ENCODE data around the gene NTM.
"Not testable (repeated sequence)": the region's sequence is repeated elsewhere in the genome, so short reads cannot be mapped to it uniquely, and the experiment has no call there.

Gene NTM

DNA sequence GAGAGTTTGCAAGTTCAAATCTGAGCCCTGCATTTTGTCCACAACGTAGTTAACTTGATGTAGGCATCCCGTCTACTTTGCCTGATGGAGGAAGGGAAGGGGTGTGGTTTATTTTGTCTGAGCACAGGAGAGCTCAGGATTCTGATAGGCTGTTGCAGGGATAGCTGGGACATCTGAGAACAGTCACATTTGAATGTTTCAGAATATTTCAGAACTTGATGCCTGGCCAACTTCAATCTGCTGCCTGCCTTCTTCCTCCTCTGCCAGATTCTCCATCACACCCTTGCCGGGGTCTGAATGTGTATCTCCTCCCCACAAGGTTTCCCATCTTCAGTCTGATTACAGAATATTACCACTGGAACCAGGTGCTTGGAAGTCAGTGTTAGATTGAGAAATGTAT, 51.6 kb downstream of the NTM start:
- no peak for DNase-seq (ENCODE audit: low spot score)

DNA sequence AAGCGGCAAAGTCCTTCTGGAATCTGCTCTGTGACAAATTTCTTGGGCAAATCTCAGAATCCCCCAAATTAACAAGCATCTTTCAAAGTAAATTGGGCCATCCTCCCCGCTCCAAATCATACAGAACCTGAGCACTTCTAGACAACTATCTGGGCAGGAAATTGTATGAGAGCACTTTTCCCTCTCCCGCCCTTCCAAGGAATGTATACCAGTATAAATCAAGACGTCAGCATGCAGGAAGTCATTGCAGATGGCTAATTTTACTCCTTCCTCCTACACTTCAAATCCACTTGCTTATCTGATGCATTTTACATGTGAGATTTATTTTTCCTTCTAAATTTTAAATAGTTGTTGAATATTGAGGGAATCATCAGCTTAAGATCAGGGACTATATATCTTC, 52.1 kb downstream of the NTM start:
- DNase-seq (ENCODE audit: low spot score) = no peak

DNA sequence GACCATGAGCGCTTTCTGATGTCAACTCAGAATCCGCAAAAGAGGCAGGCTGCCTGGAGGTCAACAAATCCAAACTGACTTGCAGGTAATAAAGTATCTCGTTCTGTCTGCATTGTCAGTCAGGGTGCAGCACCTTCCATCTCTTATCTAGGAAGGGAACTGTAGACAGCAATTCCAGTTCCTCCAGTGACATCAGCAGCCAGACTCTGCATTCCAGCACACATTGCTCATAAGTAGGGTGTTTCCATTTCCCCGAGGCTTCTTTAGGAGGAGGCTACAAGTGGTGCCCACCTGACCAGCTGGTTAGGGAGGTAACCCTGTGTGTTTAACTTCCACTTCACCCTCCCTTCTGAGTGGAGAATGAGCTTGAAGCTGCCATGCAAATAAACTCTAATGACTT, 53.3 kb downstream of the NTM start:
- no peak for DNase-seq (ENCODE audit: low spot score)

DNA sequence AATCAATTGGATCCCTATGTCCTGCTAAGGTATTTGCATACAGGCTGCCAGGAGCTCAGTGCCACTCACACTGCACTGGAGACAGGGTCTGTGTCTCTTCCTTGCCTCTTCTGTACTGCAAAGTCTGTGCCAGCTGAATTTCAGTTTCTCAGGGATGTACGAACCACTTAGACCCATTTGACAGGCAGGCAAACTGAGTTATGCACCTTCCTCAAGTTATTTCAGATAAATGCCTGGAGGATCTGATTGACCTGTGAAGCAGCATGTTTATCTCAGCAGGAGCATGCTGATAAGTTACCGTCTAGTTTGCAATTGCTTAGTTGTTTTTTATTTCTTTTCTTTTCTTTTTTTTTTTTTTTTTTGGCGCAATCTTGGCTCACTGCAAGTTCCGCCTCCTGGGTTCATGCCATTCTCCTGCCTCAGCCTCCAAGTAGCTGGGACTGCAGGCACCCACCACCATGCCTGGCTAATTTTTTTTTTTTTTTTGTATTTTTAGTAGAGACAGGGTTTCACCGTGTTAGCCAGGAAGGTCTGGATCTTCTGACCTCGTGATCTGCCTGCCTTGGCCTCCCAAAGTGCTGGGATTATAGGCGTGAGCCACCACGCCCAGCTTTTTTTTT, 54.0 kb downstream of the NTM start:
- not testable (repeated sequence) for DNase-seq (ENCODE audit: low spot score)

DNA sequence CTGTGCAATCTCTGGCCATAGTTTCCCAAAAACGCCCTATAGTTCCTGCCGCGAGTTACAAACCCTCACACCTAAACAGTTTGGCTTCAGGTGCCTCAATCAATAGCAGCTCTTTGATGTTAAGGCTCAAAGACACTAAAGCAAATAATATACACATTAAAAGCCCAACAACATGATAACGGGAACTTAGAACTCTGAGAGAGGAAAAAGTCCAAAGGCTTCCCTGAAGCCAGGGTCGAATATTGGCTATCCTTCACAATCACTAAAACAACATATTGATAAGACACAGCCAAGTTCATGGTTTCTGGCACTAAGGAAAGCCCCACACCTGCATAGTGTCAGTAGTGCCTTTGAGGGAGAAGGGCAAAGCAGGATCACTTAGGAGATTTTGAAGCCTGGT, 54.9 kb downstream of the NTM start:
- DNase-seq (ENCODE audit: low spot score) = no peak

DNA sequence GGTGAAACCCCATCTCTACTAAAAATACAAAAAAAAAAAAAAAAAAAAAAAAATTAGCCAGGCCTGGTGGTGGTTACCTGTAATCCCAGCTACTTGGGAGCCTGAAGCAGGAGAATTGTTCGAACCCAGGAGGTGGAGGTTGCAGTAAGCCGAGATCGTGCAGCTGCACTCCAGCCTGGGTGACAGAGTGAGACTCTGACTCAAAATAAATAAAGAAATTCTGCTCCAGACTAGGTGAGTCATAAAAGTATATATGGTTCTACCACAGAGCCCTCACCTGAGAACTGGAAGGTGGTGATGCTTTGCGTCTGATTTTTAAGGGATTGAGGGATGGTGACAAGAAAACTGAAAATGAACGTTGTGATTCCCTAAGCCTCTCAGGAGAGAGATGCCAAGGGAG, 58.4 kb downstream of the NTM start:
- DNase-seq (ENCODE audit: low spot score) = no peak

DNA sequence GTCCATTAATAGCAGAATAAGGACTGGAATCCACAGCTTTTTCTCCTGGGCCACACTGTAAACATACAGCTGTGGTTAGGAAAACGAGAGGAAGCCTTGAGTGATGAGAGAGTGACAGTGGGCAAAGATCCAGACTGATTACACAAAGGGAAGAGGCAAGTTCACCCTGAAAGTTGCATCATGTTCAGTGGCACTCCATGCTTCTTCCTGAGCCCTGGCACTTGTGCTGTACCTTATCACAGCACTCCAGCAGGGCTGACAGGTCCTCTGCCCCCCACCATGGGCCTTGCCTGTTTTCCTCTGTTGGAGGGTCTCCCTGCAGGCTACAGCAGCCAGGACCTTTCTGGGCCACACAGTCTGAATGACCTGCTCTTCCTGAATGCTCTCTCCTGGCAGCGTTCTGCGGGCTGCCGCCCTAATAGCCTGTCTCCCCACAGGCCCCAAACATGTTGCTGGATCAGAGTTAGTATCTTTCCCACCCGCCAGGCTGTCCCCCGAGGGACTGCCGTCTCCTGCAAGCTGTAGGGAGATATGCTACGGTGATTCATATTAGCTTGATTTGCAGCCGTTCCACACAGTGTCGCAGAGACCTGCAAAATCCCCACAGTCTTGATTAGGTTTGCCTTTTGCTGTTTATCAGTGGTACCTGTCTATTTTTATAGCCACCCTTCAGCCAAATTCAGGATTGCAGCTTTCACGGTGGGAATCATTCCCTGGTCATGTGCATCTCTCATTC, 60.2 kb downstream of the NTM start:
- DNase-seq (ENCODE audit: low spot score) = no peak

DNA sequence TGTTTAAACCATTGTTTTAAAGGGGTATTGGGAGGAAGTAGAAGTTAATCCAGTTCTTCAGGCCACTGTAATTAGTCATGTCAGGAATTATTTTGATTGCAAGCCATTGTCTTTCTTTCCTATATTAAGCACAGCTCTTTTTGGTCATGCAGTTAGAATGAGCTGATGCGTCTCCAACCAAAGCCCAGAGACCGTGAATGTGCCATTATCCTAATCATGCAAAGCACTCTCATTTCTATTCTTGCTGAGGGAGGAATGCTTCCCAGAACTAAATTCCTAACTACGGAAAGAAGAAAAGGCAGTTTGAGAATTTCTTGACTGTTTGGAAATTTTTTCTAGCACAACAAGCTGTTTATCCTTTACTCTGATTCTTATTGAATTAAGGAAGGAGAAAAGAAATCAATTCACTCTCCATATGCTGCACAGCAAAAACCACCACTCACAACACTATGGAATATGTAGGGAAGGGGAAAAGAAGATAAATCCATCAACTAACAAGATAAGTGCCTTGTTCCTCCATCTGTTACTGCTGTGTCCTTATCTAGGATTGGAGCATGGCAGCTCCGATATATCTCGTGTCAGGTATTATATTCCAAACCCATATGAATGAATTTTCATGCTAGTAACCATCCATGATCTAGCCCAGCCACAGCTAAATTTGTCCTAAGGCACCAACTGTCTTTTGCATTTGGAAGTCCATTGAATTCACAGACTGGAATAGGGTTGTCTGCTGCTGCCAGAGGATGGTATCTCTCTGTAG, 70.8 kb downstream of the NTM start:
- DNase-seq (ENCODE audit: low spot score) = no peak

DNA sequence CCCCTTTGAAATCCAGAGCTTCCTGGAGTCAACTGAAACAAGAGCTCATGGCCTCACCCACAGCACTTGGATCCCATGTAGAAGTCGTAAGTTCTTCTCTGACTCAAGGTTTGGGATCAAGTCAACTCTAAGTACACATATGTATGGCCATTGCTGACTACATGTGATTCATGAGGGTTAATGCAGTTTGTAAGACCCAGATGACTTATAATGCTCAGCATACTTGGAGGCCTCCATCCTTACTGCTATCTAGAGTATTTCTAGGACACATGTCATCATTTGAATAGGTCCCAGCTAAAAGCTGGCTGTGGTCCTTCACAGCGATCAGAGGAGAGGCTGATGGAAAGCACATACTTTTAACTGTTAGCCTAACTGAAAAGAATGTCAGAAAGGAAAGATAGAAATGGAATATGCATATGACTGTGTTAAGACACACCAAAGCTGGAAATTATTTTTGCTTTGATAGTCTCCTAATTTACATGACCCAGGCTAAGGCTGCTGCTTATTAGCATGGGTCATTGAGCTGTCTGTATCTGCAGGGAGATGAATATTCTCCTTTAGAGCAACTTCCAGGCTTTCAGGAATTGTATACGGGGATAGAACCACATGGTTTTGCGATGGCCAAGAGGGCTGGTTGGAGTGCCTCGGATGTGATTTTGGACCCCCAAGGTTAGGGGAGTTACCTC, 76.3 kb downstream of the NTM start:
- DNase-seq (ENCODE audit: low spot score) = no peak

DNA sequence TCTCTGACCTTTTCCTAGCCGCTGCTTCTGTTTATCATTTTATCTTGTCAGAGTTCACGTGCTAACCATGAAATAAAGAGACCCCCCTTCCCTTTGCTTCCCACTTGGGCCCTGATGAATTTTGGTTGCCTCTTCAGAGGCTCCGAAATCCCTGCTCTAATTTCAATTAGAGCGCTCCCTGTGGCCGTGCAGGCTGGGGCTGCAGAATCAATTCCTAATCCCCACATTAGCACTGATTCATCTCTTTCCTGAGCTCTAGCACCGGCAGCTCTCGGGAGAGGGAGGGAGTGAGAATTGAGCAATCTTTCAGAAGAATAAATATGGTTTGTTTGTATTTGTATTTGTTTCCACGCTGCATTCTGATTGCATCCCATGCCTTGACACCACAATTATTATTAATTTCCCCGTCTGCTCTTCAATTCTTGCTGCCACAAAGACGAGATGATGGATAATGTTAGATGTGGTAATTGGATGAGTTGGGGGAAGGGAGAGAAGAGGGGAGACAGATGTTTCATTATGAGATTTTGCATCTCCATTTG, 76.9 kb downstream of the NTM start:
- DNase-seq (ENCODE audit: low spot score) = no peak

DNA sequence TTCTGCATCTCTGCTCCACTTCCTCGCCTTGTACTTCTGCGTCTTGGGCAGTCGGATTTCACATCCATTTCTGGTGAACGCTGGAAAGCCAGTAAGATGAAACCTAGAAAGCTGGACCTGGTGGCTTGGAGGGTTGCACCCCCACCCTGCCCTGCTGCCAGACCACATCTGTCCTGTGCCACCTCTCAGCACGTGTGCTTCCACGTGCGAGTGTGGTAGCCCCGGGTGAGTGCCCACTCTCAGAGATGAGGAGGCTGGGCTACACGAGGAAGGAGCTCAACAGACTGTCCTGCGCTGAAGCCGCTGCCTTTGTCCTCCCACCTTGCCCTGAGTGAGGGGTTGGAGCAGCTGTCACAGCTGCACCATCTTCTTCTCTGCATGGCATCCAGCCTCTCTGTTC, 77.5 kb downstream of the NTM start:
- DNase-seq (ENCODE audit: low spot score) = no peak

DNA sequence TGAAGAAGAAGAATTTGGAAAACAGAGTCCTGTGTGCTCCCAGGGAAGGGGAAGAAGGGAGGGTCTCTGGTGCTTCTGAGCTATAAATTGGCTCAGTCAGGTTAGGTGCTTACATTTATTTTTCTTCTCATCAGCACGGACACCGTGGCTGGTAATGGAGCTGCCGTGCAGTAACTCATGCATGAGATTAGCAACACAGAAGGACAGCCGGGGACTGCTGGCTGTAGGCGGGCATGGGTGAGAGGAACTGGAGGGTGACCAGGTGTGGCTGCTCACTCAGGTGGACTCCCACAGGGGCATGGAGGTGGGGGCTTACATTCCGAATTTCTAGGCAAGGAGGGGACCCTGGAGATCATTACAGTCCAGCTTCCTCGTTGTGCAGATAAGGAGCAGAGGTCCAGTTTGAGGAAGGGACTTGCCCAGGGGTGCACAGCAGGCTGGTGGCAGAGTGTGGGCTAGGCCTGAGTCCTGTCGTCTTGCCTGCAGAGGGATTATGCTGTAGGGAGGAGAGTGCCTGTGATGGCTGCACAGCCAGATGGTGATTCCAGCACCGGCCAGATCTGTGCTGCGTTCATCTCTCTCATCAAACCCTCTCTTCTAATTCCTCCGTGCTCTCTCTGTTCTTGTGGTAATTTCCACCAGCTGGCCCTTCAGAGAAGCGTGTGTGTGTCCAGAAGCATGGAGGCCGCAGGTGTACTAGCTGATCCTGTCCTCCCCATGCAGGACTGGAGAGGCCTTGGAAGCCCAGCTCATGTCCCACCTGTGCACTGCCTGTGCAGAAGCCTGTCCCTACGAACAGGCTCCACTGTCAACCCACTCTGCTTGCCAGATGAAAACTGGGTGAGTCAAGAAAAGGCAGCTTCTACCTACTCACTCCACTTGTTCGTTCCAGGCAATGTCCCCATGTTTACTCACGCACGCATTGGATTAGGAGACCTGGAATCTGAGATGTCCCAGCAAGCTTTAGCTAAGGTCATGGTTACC, 78.9 kb downstream of the NTM start:
- DNase-seq (ENCODE audit: low spot score) = no peak

DNA sequence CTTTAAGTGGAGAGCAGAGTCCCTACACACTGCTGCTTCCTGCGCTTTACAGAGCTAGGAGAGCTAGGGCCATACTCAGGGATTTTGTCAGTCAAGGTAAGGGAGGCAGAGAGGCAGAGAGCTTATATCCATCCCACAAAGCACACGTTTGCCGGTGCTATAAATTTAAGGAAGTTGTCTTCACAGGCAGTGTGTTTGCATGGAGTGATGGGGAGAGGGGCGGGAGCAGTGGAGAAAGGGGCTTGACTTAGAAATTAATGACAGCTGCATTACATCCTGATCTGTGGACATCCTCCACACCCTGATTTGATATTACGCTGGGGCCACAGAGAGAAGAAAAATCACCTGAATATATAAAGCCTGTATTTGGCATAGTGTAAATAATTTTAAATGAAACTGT, 84.1 kb downstream of the NTM start:
- DNase-seq (ENCODE audit: low spot score) = no peak

DNA sequence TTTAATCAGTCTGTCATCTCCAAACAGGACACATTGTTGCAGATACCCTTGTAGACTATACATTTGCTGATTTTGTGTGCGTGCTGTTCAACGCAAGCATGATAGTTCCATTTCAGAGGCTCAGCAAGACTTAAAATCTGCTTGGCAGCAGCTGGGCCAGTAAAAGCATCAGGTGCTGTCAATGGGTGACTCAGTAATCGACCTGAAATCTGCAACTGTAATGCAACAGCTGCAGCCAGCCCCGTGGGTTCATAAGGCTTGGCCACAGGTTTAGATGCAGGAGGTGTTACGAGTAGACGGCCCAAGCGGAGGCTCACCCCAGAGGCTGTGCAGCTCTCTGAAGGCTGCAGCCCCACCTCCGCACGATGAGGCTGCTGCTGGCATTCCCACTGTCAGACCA, 84.6 kb downstream of the NTM start:
- DNase-seq (ENCODE audit: low spot score) = no peak

DNA sequence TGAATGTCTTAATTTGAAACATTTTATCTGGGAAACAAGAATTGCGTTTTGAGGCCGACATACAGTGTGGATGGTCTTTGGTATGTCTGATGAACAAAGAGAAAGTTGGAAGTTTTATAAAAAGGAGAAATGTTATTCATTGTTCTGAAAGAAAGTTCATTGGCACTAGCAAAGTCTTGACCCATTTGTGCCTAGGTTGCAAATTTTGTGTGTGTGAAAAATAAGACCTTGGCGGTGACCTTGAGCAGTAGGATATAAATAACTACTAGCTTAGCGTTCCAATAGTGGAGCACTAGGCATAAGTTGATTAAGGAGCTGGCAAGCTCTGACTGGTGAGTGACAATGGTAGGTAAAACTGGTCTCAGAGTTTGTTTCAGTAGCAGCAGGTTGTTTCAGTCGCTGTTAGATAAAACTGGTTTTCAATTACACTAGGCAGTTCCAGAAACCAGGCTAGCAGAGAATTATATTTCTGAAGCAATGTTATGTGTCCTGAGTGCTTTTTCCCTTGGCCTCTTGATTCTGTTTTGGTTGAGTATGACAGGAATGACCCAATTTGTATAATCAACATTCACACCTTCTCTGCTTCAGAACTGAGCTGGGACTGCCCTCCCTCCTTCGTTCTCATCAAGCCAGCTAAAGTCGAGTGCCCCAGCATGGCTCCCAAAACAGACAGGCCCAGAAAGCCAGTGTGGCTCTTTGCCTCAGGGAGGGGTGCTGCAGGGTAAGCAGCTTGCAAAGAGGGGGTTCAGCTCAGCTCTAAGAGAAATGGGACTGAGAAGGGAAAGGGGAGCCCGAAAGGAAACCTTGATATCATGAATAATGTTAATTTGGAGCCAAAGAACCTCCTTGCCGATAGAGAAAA, 85.7 kb downstream of the NTM start:
- no peak for DNase-seq (ENCODE audit: low spot score)

DNA sequence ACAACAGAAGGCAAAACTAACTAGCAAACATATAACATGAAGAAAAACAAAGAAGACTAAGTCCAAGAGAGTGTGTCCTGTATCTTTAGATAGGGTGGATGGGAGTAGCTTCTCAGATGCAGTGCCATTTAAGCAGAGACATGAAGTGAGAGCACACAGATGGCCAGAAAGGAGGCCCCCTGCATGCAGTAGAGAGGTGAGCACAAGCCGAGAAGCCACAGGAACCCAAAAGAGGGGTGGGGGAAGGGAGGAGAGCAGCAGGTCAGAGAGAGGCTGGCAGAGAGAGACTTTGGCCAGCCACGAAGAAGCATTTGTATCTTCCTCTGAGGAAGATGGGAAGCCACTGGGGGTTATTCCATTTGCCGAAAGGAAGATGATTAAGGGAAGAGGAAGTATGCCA, 86.7 kb downstream of the NTM start:
- no peak for DNase-seq (ENCODE audit: low spot score)

DNA sequence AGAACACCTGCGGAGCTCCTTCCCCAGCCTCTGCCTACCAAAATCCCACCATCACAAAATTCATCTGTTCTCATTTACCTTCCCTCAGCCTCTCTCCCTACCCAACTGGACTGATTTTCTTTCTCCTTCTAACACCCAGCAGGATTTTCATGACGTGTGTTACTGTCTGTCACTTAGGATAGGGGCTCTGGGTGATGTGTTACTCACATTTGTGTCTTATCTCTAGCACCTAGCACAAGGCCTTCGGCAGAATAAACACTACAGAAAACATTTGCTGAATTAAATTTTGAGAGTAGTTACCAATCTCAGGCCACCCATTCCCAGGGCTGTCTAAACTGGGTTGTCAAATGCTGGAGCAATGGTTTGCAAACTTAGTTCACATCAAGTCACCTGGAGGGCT, 88.0 kb downstream of the NTM start:
- no peak for DNase-seq (ENCODE audit: low spot score)

DNA sequence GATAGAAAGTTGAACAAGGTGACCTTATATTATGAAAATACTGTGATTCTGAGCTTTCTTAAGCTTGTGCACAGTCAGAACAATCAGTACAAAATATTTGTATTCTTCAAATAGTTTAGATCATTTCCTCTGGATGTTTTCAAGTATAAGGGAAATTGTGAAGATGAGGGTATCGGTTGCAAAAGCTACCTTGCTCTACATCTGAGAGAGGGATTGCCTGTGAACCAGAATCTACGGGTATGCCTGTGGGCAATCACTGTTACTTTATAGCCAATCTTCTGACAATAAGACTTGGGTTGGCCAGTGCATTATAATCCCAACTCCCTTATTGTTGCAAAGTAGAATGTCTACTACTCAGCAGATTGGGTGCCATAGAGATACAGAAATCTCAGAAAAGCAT, 90.5 kb downstream of the NTM start:
- no peak for DNase-seq (ENCODE audit: low spot score)

DNA sequence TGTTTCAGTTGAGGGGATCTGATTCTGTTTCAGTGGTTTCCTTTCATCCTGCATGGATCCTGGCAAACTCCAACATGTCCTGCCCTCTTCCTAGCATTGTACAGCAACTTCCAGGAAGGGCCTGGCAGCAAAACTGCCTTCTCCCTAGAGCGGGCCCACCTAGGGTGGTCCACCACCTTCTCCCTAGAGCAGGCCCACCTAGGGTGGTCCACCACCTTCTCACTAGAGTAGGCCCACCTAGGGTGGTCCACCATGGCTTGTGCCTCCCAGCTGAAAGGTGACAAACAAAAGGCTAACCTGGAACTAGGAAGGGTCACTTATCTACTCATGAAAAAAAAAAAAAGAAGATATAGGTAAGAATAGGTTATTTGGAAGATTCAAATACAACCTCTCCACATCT, 92.2 kb downstream of the NTM start:
- no peak for DNase-seq (ENCODE audit: low spot score)

DNA sequence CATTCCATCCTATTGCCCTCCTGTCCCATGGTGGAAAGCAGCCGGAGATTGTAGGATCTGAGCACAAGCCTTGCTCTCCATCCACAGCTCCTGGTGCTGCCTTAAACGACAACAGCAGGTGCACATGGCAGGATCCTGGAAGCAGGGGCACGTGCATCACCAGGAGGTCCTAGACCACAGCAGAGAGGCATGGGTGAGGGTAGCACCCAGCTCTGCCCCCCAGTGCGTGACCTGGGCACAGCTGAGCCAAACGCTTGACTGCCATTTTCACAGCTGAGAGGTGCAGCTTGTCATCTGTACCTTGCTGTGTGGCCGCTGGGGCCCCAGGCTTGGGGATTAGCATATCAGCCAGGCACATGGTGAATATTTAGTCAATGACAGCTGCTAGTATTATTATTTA, 92.7 kb downstream of the NTM start:
- DNase-seq (ENCODE audit: low spot score) = no peak
